Stimulated activated naive B cell treated with anti-CD40 and anti-IgM and Interleukin-4, amounts not matched to agents 10 μg/mL and 1 μg/mL and 100 μg/mL, for 72 hours (primary cell): ENCODE measurements around the gene CFAP45.

Experiments used
- ATAC-seq, 2 donors: fragments of 150-1000 bp; cut with Tn5 transposase; replicated peaks; 2 replicates each; pipeline ENCODE4 v1.10.0; 2021; ENCODE audit warnings: moderate library complexity in 1 of 2
- DNase-seq: peaks from one replicate; pipeline ENCODE4 v3.0.0; 2021
- H3K27ac Mint-ChIP-seq: one replicate; pipeline ENCODE4 v1.8.0; 2022; ENCODE audit warnings: mild to moderate bottlenecking, mixed read lengths
- H3K27me3 Mint-ChIP-seq, 2 donors: one replicate each; pipeline ENCODE4 v1.8.0; 2022; ENCODE audit warnings: mixed read lengths in 2 of 2
- H3K36me3 Mint-ChIP-seq, 2 donors: one replicate each; pipeline ENCODE4 v1.8.0; 2022; ENCODE audit warnings: mixed read lengths in 2 of 2, mild to moderate bottlenecking in 1 of 2
- H3K4me1 Mint-ChIP-seq, 2 donors: one replicate each; pipeline ENCODE4 v1.8.0; 2022; ENCODE audit warnings: mixed read lengths in 2 of 2, mild to moderate bottlenecking in 1 of 2
- H3K4me3 Mint-ChIP-seq, 2 donors: one replicate each; pipeline ENCODE4 v1.8.0; 2022; ENCODE audit warnings: mild to moderate bottlenecking in 2 of 2, mixed read lengths in 2 of 2, moderate library complexity in 1 of 2
- H3K9me3 Mint-ChIP-seq, 2 donors: one replicate each; pipeline ENCODE4 v1.8.0; 2022; ENCODE audit warnings: mixed read lengths in 2 of 2, mild to moderate bottlenecking in 1 of 2

CFAP45 gene

DNA sequence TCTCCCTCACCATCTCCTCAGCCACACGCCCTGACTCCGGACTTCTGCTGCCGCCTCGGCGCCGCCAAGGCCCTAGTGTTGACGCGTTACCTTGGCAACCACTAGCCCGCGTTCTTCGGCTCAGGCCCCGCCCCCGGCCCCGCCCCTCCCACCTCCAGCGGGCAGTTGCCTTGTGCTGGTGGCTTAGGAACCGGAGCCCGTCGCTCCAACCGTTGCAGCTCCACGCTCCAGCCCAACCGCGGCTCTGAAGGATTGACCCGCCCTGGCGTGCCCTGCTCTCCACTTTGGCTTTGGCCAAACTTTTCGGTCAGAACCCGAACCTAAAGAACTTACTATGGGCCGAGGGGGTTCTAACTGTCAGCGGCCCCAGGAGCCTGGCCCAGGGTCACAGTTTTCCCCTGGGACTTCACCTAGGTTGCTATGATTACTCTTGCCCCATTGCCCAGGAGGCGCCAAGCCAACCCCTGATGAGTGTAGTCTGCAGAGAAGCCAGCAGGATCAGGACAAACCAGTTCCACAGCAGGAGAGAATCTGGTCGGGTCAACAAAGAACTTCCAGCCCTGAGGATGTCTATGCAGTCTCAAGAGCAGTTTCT lies at the start of gene CFAP45:
TSS of gene CFAP45 (minus strand) at position 80 of the 595 bp plus-strand sequence. CDS start at position 13, 67 bp downstream.
- Mint-ChIP-seq H3K27ac (peak within 1 kb of the TSS; percentile 73), H3K27me3 (peaks cover 5 to 13% of the 10 kb centered on the region in 2 donors), H3K9me3 (peaks cover 0 to 2% of the 10 kb centered on the region in 2 donors), H3K4me1 (peaks cover 12 to 25% of the 10 kb centered on the region in 2 donors), H3K36me3 (peaks cover 0 to 3% of the 10 kb centered on the region in 2 donors), H3K4me3 (no peak within 1 kb of the TSS)
- DNase-seq: no peak
- ATAC-seq: peak; percentile 50 to 58

GRCh38 chr1:159949123-159949522 lies 49.2 kb upstream of the CFAP45 start:
- Mint-ChIP-seq H3K27me3 (peaks cover 42 to 70% of the 10 kb centered on the region in 2 donors), H3K4me3 (no peak overlapping the region), H3K36me3 (no peaks in the 10 kb centered on the region), H3K9me3 (no peaks in the 10 kb centered on the region), H3K4me1 (peaks cover 13 to 20% of the 10 kb centered on the region in 2 donors), H3K27ac (no peak overlapping the region)
- no peak for DNase-seq
- no peak for ATAC-seq

- ATAC-seq (no peak), DNase-seq (no peak)
- Mint-ChIP-seq H3K9me3 (no peaks in the 10 kb centered on the region), H3K36me3 (no peaks in the 10 kb centered on the region), H3K27me3 (peaks cover 41 to 59% of the 10 kb centered on the region in 2 donors), H3K4me1 (peaks cover 13 to 25% of the 10 kb centered on the region in 2 donors), H3K27ac (no peak overlapping the region), H3K4me3 (no peak overlapping the region)
Measured at GRCh38 chr1:159947942-159948341, 48.0 kb upstream of the CFAP45 start.

DNA sequence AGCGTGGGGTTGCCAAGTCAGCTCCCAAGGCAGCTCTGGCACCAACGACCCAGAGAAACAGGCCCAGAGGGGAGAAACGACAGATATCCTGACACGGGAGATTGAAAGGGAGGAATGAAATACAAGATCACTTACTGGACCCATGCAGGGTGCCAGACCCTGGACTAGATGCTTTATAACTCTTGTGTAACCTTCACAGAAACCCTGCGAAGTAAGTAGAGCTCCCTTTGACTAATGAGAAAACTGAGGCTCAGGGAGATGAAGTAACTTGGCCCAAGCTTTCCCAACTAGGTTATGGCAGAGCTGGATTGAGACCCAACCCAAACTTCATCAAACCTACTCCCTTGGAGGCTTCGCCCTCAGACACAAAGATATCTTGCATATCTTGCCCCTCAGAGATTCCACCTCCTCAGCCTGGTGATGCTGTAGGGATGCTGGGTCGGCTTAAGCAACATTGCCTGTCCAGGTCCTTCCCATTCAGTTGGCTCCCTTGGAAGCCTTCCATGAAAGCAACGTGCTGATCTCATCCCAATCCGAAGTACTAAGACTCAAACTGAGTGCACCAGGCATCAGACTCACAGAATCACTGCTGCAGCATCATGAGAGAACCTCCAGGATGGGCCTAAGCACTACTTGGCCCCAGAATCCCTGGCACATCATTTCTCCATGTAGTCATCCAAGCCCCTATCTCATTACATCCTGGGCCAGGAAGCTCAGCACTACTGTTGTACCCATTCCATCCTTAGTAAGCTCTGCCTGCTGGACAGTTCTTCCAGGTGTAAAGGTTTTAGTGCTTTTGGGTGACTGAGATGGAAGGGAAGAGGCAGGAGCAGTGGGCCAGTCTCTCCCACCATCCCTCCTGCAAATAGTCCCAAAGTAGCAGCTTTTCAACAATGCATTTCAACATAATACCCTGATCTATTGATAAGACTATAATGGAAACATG lies 46.5 kb upstream of the CFAP45 start:
- H3K27ac Mint-ChIP-seq: no peak overlapping the region
- H3K4me1 Mint-ChIP-seq: peaks cover 15 to 36% of the 10 kb centered on the region in 2 donors
- H3K36me3 Mint-ChIP-seq: no peaks in the 10 kb centered on the region
- peaks cover 31 to 51% of the 10 kb centered on the region in 2 donors for H3K27me3 Mint-ChIP-seq
- DNase-seq: no peak
- H3K4me3 Mint-ChIP-seq: peak overlapping the region; percentile 74 to 81
- no peak for ATAC-seq
- no peaks in the 10 kb centered on the region for H3K9me3 Mint-ChIP-seq

GRCh38 chr1:159945483-159946241 lies 45.7 kb upstream of the CFAP45 start, which contains the start of gene IGSF9:
Gene IGSF9 (minus strand): TSS chr1:159945613. CDS start chr1:159943454, 2,159 bp downstream.
- Mint-ChIP-seq H3K4me1 (peaks cover 16 to 36% of the 10 kb centered on the region in 2 donors), H3K4me3 (peak within 1 kb of the TSS; percentile 74 to 81), H3K27me3 (peaks cover 25 to 43% of the 10 kb centered on the region in 2 donors), H3K9me3 (no peaks in the 10 kb centered on the region), H3K27ac (no peak within 1 kb of the TSS), H3K36me3 (no peaks in the 10 kb centered on the region)
- DNase-seq (peak; percentile 47), ATAC-seq (peak; percentile 86 to 87)

GRCh38 chr1:159944623-159945455 lies 44.9 kb upstream of the CFAP45 start:
- Mint-ChIP-seq H3K4me1 (peaks cover 20 to 43% of the 10 kb centered on the region in 2 donors), H3K4me3 (peak overlapping the region; percentile 74 to 81), H3K9me3 (no peaks in the 10 kb centered on the region), H3K27ac (no peak overlapping the region), H3K36me3 (no peaks in the 10 kb centered on the region), H3K27me3 (peaks cover 23 to 40% of the 10 kb centered on the region in 2 donors)
- ATAC-seq (no peak), DNase-seq (no peak)

GRCh38 chr1:159943908-159944622 lies 44.1 kb upstream of the CFAP45 start:
- ATAC-seq: no peak
- Mint-ChIP-seq H3K27ac (no peak overlapping the region), H3K4me3 (no peak overlapping the region), H3K9me3 (no peaks in the 10 kb centered on the region), H3K36me3 (no peaks in the 10 kb centered on the region), H3K4me1 (peaks cover 22 to 50% of the 10 kb centered on the region in 2 donors), H3K27me3 (peaks cover 23 to 36% of the 10 kb centered on the region in 2 donors)
- DNase-seq: no peak

DNA sequence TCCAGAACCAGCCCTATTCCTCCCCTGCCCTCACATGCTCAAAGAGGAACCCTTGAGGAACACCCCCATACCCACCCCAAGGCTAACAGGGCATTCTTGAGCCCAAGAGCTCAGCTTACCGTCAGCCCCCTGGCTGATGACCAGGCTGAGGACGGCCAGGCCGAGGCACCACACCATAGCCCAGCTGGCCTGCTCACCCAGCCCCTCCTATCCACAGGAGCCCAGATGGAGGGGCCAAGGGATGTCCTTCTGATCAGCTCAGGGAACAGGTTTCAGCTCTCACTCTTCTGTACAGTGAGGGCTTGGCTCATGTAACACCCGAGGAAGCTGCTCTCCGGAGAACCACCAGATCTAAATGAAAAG lies 43.3 kb upstream of the CFAP45 start:
- no peaks in the 10 kb centered on the region for H3K36me3 Mint-ChIP-seq
- H3K4me1 Mint-ChIP-seq: peaks cover 29 to 58% of the 10 kb centered on the region in 2 donors
- H3K27me3 Mint-ChIP-seq: peaks cover 23 to 33% of the 10 kb centered on the region in 2 donors
- ATAC-seq (no peak), DNase-seq (no peak)
- H3K9me3 Mint-ChIP-seq: no peaks in the 10 kb centered on the region
- no peak overlapping the region for H3K4me3 Mint-ChIP-seq
- H3K27ac Mint-ChIP-seq: no peak overlapping the region

DNA sequence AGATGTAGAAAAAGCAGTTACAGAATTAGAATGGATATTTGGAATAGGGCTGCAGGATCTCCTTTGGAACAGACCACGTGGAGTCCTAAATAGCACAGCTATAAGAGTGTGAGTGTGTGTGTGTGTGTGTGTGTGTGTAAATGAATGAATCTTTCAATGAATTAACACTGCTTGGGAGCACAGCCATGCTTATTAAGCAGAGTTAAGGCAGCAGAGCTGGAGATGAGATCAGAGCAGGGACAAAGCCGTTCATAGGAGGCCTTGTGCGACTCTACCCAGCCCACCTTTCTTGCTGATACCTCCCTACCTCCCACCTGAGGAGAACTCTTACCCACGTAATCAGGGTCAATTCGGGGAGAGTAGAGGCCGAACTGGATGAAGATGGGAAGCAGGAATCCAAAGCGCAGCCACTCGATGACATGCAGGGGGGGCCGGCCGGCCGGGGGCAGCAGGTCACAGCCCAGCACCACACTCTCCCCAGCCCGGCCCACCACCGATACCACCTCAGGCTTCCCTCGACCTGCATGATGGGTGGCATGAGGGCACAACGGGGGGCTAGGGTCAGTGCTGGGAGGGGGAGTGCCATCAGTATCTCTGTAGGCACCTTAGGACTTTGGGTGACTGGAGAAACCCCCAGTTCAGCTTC lies 42.8 kb upstream of the CFAP45 start:
- Mint-ChIP-seq H3K9me3 (no peaks in the 10 kb centered on the region), H3K27me3 (peaks cover 23 to 29% of the 10 kb centered on the region in 2 donors), H3K4me3 (no peak overlapping the region), H3K27ac (no peak overlapping the region), H3K4me1 (peaks cover 33 to 63% of the 10 kb centered on the region in 2 donors), H3K36me3 (no peaks in the 10 kb centered on the region)
- ATAC-seq: no peak
- no peak for DNase-seq

- ATAC-seq: no peak
- Mint-ChIP-seq H3K9me3 (no peaks in the 10 kb centered on the region), H3K4me1 (peaks cover 42 to 72% of the 10 kb centered on the region in 2 donors), H3K4me3 (no peak overlapping the region), H3K27ac (no peak overlapping the region), H3K27me3 (peaks cover 23 to 29% of the 10 kb centered on the region in 2 donors), H3K36me3 (no peaks in the 10 kb centered on the region)
- no peak for DNase-seq
Measured at GRCh38 chr1:159941591-159942560, 41.9 kb upstream of the CFAP45 start.

- H3K4me1 Mint-ChIP-seq: peaks cover 48 to 79% of the 10 kb centered on the region in 2 donors
- ATAC-seq: no peak
- no peak overlapping the region for H3K4me3 Mint-ChIP-seq
- no peaks in the 10 kb centered on the region for H3K9me3 Mint-ChIP-seq
- H3K36me3 Mint-ChIP-seq: no peaks in the 10 kb centered on the region
- H3K27ac Mint-ChIP-seq: no peak overlapping the region
- DNase-seq: no peak
- H3K27me3 Mint-ChIP-seq: peaks cover 23 to 28% of the 10 kb centered on the region in 2 donors
Measured at GRCh38 chr1:159941141-159941540, 41.2 kb upstream of the CFAP45 start.
